Brain microvascular endothelial cell (primary cell): ENCODE data around the gene HS3ST3B1.

ENCODE experiments used
- DNase-seq: peaks from one replicate; pipeline ENCODE4 v3.0.0-alpha.2; 2020
- H3K27ac ChIP-seq: fragments of 250-450 bp; sonication (Bioruptor Pico); 2 replicates; pipeline ENCODE4 v1.5.1; 2020; ENCODE audit warnings: mild to moderate bottlenecking, moderate library complexity
- H3K27me3 ChIP-seq: fragments of 250-450 bp; sonication (Bioruptor Pico); replicated peaks from 2 replicates; pipeline ENCODE4 v1.5.1; 2020; ENCODE audit warnings: mild to moderate bottlenecking
- H3K36me3 ChIP-seq: fragments of 250-450 bp; sonication (Bioruptor Pico); replicated peaks from 2 replicates; pipeline ENCODE4 v1.5.1; 2020; ENCODE audit warnings: mild to moderate bottlenecking
- H3K4me3 ChIP-seq: 2 replicates; pipeline ENCODE4 v1.5.1; 2011; ENCODE audit warnings: low read depth, mild to moderate bottlenecking, control low read depth, low read length, moderate library complexity
- in situ Hi-C: cut with HindIII; loops from 2 replicates; pipeline ENCODE4 v1.10.0; 2017; ENCODE audit warnings: low sequenced_read_pairs, low pct_ligation_motif_present
- TF ChIP-seq, protein P1 (sequence below): IDR thresholded peaks from 2 replicates; pipeline ENCODE4 v1.5.1; 2011; ENCODE audit warnings: low read depth, mild to moderate bottlenecking, moderate library complexity, low read length, control low read depth, inconsistent platforms; ENCODE audit errors: missing control alignments

HS3ST3B1 gene

DNA sequence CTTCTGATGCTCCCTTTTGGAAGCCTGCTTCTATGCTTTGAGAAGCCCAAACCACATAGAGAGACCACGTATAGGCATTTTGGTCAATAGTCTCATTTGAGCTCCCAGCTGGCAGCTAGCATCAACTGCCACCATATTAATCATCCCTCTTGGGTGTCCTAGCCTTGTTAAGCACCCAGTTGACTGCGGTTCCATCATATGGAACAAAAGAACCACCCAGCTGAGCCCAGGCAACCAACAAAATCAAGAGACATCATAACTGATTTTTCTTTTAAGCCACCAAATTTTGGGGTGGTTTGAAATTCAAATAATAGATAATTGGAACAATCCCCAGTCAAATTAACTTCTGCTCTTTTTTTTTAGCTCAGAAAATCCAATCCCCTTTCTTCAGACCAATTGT is 53.9 kb downstream of the HS3ST3B1 start:
- Histone ChIP-seq H3K36me3 (no peaks in the 10 kb centered on the region), H3K4me3 (no peak overlapping the region), H3K27ac (no peak overlapping the region), H3K27me3 (no peaks in the 10 kb centered on the region)
- no peak for DNase-seq
- TF ChIP-seq, protein P1, sequence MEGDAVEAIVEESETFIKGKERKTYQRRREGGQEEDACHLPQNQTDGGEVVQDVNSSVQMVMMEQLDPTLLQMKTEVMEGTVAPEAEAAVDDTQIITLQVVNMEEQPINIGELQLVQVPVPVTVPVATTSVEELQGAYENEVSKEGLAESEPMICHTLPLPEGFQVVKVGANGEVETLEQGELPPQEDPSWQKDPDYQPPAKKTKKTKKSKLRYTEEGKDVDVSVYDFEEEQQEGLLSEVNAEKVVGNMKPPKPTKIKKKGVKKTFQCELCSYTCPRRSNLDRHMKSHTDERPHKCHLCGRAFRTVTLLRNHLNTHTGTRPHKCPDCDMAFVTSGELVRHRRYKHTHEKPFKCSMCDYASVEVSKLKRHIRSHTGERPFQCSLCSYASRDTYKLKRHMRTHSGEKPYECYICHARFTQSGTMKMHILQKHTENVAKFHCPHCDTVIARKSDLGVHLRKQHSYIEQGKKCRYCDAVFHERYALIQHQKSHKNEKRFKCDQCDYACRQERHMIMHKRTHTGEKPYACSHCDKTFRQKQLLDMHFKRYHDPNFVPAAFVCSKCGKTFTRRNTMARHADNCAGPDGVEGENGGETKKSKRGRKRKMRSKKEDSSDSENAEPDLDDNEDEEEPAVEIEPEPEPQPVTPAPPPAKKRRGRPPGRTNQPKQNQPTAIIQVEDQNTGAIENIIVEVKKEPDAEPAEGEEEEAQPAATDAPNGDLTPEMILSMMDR = no peak
- in situ Hi-C loops = no loop called here

DNA sequence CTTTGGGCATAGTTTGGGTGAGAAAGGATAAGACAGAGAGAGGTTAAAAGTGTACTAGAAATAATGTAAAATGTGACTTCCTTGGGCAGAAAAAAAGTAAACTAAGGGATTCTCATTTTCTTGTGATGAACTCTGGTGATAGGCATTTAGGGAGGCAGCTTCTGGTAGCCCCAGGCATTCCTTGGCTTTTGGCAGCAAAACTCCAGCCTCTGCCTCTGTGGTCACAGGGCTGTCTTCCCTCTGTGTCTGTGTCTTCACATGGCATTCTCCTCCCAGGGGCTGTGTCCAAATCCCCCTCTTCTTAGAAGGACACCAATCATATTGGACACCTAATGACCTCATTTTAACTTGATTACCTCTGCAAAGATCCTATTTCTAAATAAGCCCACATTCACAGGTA is 54.7 kb downstream of the HS3ST3B1 start:
- in situ Hi-C loops = no loop called here
- no peaks in the 10 kb centered on the region for H3K36me3 ChIP-seq
- DNase-seq = no peak
- H3K27ac ChIP-seq = no peak overlapping the region
- H3K4me3 ChIP-seq = no peak overlapping the region
- TF ChIP-seq, protein P1 = no peak
- no peaks in the 10 kb centered on the region for H3K27me3 ChIP-seq

DNA sequence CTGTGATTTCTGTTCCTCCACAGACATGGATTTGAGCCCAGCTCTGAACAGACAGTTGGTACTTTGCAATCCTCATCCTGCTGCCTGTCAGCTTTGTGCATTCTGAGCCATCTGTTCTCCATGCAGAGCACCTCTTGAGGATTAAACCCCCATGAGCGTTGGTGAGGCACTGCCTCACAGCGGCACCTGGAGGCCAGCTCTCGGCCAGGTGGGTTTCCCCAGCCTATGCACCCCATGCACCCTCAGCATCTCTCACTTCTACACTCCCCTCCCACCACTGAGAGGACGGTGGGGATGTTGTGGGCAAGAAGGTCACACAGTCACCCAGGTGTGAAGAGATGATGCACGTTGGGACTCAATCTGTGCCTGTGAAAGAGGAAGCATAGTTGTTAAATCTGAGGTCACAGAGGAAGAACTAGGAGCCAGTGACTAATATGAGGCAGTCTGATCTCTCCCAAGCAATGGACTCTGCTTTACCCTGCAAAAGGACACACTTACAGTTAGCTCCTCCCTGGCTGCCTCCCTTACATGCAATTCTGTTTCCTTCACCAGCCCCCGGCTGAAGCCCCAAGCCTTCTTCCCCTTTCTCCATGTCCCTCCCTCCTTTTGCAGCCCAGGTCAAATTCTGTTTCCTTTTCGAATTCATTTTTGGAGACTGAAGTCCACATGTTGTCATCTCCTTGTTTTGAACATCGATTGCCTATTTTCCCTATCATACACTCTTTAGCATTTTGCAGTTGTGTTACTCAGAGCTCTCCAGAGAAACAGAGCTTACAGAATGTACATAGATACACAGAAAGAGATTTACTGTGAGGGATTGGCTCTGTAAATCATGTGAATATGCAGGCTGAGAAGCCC is 58.5 kb downstream of the HS3ST3B1 start:
- DNase-seq = no peak
- no peaks in the 10 kb centered on the region for H3K27me3 ChIP-seq
- no peak overlapping the region for H3K27ac ChIP-seq
- TF ChIP-seq, protein P1 = no peak
- in situ Hi-C loops = no loop called here
- no peaks in the 10 kb centered on the region for H3K36me3 ChIP-seq
- H3K4me3 ChIP-seq = no peak overlapping the region

DNA sequence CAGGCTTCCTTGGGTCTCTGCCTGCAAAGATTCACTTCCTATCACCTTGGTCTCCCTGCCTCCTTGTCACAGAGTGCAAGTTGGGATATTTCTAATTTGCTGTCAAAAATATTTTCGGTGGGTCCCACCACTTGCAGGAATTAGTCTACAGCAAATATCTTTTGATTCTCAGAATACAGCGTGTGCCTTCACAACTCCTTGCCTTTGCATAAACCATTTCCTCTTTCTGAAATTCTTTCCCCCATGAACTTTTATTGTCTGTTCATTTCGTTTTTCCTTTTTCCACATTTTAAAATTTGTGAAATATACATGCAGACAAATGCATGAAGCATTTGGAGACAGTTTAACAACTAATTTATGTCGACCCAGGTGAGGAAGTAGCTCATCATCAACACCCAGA is 60.0 kb downstream of the HS3ST3B1 start:
- no peak overlapping the region for H3K4me3 ChIP-seq
- in situ Hi-C loops = no loop called here
- no peak overlapping the region for H3K27ac ChIP-seq
- TF ChIP-seq, protein P1 = no peak
- no peaks in the 10 kb centered on the region for H3K27me3 ChIP-seq
- no peak for DNase-seq
- no peaks in the 10 kb centered on the region for H3K36me3 ChIP-seq

DNA sequence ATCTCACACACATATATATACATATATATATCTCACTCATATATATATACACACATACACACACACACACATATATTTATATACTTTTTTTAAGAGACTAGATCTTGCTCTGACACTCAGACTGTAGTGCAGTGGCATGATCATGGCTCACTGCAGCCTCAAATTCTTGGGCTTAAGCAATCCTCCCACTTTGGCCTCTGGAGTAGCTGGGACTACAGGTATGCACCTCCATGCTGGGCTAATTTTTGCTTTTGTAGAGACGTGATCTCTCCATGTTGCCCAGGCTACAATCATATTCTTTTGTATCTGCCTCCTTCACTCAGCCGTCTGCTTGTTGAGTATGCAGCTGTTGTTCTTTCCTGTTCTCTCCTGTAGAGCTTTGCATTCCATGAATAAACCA is 60.6 kb downstream of the HS3ST3B1 start:
- Histone ChIP-seq H3K27me3 (no peaks in the 10 kb centered on the region), H3K36me3 (no peaks in the 10 kb centered on the region), H3K4me3 (no peak overlapping the region), H3K27ac (no peak overlapping the region)
- DNase-seq = no peak
- TF ChIP-seq, protein P1 = no peak
- in situ Hi-C loops = no loop called here

DNA sequence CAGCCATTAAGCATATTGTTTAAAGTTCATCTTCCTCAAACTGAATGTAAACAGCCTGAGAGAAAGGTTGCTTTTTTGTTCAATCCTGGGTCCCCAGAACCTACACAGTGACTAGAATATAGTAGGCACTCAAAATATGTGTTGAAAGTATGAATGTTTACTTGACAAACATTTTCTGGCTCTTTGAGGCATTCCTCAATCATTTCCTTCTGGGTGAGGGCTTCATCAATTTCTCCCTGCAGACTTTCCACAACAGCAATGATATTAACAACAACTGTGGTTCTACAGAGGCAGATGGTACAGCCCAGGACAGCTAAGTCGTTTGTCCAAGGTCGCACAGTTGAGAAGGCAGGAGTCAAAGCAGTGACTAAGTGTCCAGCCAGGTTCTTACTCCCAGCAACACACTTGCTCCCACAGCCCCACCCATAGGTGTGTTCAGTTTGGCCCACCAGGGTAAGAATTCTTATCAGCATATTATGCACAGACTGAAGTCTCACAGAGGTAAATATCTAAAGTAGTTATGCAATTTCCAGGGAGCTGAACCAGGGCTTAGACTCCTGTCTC is 61.1 kb downstream of the HS3ST3B1 start:
- TF ChIP-seq, protein P1 = no peak

More for the DNA sequence above, 61.1 kb downstream of the HS3ST3B1 start:
- Histone ChIP-seq H3K27ac (no peak overlapping the region), H3K36me3 (no peaks in the 10 kb centered on the region), H3K27me3 (no peaks in the 10 kb centered on the region), H3K4me3 (no peak overlapping the region)
- DNase-seq = no peak
- in situ Hi-C loops = no loop called here
